ENCODE data around the gene XRCC3.

DNA sequence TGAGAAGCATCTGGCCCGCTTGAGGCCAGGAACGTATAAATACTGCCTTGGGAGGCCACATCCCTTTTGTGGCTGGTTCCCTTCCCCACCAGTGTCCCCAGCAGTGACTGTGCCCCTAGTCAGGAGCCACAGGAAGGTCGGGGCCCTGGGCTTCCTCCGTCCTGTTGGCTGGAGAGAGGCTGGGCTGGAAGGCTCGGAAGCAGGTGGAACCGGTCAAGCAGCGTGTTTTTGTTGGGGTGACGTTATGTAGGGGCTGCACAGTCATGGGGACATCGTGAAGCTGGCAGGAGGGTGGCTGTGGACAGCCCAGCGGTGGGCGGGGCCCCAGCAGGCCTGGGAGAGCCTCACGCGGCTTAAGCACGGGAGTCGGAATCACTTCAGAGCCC is 10.1 kb downstream of the XRCC3 start:
- no peak for TF ChIP-seq YY1 (IDR thresholded peaks at IDR 0.05)
- TF ChIP-seq, protein P1, sequence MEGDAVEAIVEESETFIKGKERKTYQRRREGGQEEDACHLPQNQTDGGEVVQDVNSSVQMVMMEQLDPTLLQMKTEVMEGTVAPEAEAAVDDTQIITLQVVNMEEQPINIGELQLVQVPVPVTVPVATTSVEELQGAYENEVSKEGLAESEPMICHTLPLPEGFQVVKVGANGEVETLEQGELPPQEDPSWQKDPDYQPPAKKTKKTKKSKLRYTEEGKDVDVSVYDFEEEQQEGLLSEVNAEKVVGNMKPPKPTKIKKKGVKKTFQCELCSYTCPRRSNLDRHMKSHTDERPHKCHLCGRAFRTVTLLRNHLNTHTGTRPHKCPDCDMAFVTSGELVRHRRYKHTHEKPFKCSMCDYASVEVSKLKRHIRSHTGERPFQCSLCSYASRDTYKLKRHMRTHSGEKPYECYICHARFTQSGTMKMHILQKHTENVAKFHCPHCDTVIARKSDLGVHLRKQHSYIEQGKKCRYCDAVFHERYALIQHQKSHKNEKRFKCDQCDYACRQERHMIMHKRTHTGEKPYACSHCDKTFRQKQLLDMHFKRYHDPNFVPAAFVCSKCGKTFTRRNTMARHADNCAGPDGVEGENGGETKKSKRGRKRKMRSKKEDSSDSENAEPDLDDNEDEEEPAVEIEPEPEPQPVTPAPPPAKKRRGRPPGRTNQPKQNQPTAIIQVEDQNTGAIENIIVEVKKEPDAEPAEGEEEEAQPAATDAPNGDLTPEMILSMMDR (IDR thresholded peaks at IDR 0.05; ENCODE audit: low read depth, low read length, missing input control), result no peak
- TF ChIP-seq, protein P2, sequence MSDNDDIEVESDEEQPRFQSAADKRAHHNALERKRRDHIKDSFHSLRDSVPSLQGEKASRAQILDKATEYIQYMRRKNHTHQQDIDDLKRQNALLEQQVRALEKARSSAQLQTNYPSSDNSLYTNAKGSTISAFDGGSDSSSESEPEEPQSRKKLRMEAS (IDR thresholded peaks at IDR 0.05), result no peak

Data from liver (tissue), 2 donors.